Posterior cingulate gyrus (tissue), 11 donors: ENCODE measurements around the gene BAIAP2L2.
"Not testable (repeated sequence)": the region's sequence is repeated elsewhere in the genome, so short reads cannot be mapped to it uniquely, and the experiment has no call there.

Experiments used
- DNase-seq, 10 donors: peaks; one replicate each; pipeline versions ENCODE4 v3.0.0 to v3.0.0-alpha.2; 2020 to 2021; ENCODE audit warnings: mixed read lengths in 3 of 10
- intact Hi-C: fragments of 100-400 bp; cut with DNase I; formaldehyde crosslinking; loops from one replicate; pipeline ENCODE4 v1.15.1; 2023

BAIAP2L2 gene

DNA sequence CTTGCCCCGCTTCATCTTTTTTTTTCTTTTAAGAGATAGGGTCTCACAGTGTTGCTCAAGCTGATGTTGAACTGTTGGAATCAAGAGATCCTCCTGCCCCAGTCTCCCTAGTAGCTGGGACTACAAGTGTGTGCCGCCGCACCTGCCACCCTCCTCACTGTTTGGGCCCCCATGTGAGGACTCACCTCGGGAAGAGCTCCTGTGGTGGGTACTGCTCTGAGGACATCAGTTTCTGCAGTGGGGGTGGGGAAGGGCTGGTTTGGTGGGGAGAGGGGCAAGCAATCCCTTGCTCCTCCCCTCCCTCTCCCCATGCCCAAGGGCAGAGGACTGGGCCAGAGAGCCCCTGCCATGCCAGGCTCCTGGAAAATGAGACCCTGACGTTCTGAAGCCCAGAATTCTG, 25.0 kb downstream of the BAIAP2L2 start:
- peak in 2 of 10 donors; percentile 42 to 54 for DNase-seq
- intact Hi-C loops: no loop called here

DNA sequence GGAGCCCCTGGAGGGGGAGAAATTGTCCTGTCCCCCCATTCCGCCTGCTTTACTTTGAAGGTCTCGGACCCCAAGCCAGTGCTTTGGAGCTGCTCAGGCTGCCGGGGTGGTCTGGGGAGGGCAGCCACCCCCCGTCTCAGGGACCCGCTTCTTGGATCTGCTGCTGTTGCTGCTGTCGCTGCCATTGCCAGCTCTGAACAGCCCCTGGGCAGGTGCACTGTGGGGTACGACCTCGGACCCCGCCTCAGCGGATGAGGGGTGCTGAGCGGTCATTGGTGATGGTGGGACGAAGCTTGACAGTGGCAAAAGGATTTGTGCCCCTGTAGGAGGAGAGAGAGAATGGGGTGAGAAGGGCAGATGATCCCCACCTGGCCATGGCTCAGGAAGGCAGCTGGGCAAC, 25.4 kb downstream of the BAIAP2L2 start:
- peak in 2 of 10 donors; percentile 46 to 71 for DNase-seq
- intact Hi-C loops: no loop called here

DNA sequence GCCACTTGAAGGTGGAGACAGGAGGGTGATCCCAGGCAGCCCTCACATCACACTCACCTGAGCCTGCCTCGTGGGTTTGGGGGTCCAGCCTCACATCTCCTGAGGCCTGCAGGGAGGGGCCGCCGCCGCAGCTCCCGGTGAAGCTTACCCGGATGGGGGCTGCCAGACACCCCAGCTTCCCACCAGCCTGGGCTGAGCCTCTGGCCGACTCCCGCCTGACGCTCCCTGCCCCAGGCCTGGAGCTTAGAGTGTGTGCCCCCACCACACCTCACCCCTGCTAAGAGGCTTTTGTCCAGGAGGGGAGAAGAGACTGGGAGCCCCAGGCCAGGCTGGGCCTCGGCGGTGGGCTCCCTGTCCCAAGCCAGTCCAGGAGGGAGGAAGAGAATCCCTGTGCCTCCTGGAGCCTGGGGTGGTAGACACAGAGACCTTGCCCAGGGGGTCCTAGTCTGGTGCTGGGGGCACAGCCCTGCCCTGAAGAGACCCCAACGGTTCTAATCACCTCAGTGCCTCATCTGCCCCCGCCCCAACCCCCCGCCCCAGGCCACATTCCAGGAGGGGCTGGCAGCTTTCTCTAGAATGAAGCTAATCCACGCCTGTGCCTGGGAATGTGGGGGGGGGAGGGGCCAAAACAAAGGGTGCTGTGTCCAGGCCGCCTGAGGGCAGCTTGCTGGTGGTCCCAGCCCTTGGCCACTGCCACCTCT, 26.4 kb downstream of the BAIAP2L2 start, which contains the start of gene SLC16A8:
SLC16A8 (minus strand) TSS at position 254 of the 701 bp plus-strand sequence. CDS start 1,311 bp downstream, outside the sequence.
- DNase-seq: peak in 3 of 10 donors; percentile 63 to 77 (median 66)
- intact Hi-C loops: no loop called here

DNA sequence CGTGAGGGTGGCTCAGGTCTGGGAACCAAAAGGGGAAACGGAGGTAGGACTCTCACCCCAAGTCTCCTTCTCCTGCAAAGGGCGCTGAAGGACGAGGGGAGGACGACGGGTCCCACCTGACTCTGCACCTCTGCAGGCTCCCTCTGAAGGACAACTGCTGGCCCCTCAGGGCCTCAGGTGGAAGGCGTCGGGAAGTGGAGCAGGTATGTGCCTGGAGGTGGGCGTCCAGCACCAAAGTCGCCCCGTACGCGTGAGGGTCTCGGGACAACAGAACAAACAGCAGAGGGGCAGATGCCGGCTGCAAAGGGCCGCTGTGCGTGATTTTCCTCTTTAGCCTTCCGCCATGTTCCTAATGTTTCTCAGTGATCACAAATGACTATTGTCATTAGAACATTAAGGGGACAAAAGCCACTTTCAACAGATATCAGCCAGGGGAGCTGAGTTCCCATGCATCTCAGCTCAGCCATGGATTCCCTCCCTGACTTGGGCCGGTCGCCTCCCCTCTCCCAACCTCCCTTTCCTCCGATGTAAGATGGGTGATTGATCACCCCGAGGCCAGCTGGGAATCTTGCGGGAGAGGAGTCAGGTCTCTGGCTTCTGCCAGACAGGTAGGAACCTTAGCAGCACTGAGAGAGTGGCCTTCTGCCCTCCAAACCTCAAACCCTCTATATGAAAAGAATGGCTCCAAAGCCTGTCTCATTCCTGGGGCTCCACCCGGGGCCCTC, 27.3 kb downstream of the BAIAP2L2 start:
- peak in 2 of 10 donors; percentile 42 to 75 for DNase-seq
- intact Hi-C loops: no loop called here

DNA sequence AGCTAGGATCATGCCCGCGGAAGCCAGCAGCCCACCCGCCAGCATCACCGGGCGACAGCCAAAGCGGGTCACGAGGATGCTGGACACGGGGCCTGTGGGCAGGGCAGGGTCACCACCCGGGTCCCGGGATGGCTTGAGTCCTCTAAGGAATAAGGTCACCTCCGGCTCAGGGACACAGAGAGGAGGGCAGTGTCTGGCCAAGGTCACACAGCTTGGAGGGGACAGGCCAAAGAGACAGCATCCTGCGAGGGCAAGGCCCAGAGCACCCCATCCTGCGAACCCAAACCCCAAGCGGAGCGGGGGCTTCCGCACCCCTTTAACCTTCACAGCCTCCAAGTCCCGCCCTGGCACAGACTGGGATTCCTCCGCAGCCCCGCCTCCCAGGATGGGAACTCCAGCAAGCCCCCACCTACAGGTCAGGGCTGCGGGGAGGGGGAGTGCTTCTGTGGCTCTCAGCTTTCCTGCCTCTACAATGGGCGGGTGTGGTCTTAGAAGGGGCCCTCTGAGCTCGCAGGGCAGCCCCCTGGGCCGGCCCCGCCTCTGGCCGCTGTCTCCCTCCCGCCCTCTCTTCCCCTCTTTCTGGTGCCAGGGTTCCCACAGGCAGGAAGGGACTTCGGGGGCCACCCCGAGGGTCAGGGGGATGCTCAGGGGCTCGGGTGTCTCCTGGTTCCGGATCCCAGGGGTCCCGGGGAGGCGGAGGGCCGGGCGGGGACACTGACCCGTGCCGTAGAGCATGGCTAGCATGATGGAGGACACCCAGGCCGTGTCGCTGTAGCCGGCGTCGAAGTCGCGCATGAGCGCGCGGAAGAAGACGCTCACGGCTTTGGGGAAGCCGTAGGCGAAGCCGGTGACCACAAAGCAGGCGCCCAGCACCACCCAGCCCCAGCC, 28.3 kb downstream of the BAIAP2L2 start:
- DNase-seq: peak in 2 of 10 donors; percentile 61 to 85
- intact Hi-C loops: no loop called here

DNA sequence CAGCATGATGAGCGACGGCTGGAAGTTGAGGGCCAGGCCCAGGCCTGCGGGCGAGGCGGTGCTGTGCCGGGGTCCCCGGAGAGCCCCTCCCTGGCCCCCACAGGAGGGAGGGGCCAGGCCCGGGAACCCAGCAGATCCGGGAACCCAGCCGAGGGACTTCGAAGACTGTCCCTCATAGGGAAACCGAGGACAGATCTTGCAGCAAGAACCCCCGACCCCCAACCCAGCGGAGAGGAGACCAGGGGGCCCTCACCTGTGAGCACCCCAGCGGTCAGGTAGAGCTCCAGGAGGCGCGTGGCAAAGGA, 28.9 kb downstream of the BAIAP2L2 start:
- DNase-seq: peak in 1 of 10 donors; percentile 87
- intact Hi-C loops: no loop called here

DNA sequence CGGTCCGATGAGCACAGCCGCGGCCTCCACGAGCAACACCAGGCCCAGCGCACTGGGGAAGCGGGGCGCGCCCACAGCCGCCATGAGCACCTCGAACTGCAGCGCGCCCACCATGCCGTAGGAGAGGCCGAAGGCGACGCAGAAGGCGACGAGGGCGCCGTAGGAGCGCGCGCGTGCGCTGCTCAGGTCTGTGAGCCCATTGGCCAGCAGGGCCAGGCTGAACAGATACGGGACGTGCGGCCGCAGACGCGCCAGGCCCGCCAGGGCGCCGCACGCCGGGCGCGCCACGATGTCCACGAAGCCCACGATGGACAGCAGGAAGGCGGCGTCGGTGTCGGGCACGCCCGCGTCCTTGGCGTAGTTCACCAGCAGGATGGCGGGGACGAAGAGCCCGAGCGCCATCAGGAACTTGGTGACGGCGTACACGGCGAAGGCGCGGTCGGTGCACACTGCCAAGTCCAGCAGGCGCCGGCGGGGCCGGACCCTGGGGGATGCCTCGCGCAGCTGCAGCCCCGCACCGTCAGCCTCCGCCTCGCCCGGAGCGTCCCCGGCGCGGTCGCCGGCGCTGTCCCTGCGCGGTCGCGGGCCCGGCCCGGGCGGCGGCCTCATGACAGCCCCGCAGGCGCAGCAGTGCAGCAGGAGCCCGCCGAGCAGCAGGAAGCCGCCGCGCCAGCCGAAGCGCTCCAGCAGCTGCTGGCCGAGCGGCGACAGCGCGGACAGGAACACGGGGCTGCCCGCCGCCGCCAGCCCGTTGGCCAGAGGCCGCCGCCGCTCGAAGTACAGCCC, 29.4 kb downstream of the BAIAP2L2 start:
- peak in 3 of 10 donors; percentile 51 to 92 (median 81) for DNase-seq
- intact Hi-C loops: no loop called here

DNA sequence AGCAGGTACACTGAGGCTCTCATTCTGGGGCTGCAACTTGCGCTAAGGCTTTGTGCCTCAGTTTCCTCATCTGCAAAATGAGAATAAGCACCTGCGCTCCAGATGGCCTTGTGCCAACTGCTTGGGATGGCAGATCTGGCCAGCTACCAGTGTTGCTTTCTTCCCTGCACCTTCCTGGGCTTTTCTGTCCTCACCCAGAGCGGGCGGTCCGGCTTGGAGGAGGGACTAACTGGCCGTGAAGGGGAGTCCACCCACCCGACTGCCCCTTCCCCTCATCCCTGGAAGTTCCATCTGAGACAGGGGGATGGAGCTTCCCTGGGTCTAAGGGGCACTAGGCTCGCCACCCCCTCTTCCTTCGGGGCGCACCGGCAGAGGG, 30.0 kb downstream of the BAIAP2L2 start:
- intact Hi-C loops: no loop called here
- DNase-seq: peak in 2 of 10 donors; percentile 59 to 64

DNA sequence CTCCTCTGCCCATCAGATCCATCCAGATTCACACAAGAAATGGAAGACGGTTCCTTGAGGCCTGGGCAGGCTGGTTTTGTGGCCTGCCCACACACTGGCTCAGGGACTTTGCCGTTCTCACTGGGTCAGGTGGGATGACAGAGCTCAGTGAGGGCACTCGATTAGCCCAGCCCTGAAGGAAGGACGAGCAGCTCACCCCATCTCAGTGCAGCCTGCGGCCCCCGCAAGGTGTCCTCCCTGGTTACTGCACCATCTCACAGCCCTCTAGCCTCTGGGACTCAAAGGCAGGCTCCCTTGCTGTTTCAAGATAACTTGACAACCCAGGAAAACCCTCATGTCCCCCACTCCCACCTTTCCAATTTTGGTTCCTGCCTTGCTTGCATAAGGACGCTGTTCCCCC, 30.7 kb downstream of the BAIAP2L2 start:
- intact Hi-C loops: no loop called here

DNA sequence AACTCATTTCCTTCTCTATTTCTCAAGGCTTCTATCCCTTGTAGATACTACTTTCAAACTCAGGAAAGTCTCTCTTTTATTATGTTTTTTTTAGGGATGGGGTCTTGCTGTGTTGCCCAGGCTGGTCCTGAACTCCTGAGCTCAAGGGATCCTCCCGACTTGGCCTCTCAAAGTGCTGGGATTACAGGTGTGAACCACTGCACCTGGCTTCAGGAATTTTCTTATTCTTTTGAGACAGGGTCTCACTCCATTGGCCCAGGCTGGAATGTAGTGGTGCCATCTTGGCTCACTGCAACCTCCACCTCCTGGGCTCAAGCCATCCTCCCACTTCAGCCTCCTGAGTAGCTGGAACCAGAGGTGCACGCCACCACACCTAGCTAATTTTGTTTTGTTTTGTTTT, 31.3 kb downstream of the BAIAP2L2 start:
- intact Hi-C loops: not testable (repeated sequence)
- DNase-seq: peak in 2 of 10 donors; percentile 14 to 43

More for the DNA sequence above, 30.7 kb downstream of the BAIAP2L2 start:
- peak in 2 of 10 donors; percentile 44 to 55 for DNase-seq

DNA sequence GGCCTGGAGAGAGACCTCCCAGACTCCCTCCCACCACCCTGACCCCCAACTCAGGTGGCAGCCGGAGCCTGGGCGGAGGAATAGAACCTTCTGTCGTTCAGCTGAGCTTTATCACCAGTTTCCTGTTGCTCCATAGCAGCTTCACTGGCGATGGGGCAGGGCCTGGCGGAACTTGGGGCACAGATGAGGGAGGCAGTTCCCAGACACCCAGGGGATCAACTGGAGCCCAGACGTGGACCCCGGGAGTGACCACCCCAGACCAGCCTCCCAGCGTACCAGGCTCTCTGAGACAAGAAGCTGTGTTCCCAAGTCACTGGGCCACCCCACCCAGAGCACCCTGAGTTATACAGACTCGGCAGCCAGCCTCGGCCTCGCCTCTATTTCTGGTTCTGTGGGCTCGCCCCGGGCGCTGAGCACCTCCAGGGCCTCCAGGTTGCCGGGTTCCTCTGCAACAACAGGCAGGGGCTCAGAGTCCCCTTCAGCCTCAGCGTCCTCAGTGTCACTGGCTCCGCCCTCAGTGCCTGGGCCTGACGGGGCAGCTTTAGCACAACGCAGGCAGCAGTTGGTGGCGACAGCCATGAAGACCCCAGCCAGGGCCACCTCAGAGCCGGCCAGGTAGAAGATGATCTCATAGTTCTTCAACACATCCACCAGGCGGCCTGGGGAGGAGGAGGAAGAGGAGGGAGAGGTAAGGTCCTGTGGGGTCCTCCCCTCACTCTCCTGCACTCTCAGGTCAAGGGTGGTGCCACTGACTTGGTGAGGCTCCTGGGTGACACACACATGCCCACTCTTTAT, 32.2 kb downstream of the BAIAP2L2 start:
- intact Hi-C loops: no loop called here
- peak in 2 of 10 donors; percentile 62 to 79 for DNase-seq

DNA sequence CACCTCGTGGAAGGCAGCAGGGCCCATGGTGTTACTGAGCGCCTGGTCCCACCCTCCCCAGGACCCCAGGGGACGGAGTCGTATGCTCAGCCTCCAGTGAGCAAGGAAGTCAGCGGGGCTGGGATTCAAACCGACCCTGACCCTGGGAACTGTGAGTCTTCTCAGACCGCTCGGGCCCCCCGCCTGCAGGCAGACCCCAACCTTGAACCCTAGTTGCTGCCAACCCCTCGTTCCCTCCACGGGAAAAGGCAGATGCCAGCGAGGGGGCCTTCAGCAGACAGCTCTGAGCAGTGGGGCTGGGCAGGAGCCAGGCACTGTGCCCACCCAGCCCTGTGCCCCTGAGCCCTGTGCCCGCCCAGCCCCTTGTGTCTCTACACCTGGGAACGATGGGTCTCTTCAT, 32.9 kb downstream of the BAIAP2L2 start:
- peak in 1 of 10 donors; percentile 74 for DNase-seq
- intact Hi-C loops: no loop called here

DNA sequence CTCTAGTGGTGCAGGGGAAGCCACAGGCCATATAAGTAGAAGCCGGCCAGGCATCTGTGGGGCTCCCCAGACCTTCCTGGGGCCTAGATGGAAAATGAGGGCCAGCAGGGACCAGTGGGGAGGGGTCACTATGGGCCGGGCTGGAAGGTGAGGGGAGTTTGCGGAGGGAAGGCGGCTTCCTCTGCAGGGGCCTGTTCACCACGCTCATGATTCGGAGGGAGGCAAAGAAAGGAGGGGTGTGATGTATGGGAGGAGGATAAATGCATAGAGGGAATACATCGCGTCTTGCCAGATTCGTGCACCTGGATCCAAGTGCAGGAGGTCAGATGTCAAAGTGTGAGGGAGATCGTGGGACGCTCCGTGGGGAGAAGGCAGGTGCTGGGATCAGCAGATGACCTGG, 33.4 kb downstream of the BAIAP2L2 start:
- intact Hi-C loops: no loop called here
- DNase-seq: peak in 2 of 10 donors; percentile 55 to 66

DNA sequence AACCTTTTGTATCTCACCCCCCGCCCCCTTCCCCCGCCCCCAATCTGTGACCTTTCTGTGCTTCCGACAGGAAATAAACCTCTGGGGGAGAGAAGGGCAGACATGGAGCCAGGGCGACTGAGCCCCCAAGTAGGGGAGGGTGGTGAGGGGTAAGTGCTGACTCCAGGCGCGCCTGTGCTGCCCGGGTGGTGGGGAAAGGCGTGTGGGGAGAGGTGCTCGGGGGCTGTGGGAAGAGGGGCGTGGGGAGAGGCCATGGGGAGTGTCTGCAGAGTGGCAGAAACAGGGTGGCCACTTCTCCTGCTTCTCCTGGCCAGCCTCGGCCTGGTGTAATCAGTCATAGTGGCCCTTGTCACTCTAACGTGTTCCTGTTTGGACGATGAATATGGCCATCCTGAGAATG, 34.5 kb downstream of the BAIAP2L2 start:
- peak in 2 of 10 donors; percentile 54 to 55 for DNase-seq
- intact Hi-C loops: no loop called here

DNA sequence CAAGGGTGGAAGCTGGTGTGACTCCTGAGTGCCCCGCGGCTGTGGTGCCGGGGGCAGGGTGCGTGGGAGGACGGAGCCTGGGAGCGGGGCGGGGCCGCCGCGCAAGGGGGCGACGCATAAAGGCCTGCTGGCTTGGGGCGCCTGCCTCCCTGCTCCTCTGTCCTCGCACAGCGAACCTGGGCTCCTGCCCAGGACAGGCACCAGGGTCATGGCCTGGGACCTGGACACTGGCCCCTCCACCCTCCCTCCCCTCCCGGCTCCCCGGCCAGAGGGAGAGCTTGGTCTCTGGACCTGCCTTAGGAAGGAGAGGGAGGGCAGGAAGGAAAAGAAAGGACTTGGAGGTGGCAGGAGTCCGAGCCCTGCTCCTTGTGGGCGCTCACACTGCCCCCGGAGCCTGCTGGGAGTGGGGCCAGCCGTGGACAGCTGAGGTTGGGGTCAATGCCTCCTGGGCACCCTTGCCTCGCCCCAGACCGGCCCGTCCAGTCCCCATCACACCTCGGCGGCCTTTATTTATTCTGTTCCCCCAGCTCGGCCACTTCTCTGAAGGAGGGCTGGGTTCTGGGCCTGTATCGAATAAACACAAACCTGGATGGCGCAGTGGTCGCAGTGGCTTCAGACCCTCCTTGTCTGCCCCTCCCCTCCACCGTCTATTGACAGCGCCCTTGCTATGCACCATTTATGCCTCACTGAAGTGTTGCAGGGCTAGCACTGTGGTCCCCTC, 35.2 kb downstream of the BAIAP2L2 start:
- peak in 3 of 10 donors; percentile 52 to 70 (median 68) for DNase-seq
- intact Hi-C loops: no loop called here

DNA sequence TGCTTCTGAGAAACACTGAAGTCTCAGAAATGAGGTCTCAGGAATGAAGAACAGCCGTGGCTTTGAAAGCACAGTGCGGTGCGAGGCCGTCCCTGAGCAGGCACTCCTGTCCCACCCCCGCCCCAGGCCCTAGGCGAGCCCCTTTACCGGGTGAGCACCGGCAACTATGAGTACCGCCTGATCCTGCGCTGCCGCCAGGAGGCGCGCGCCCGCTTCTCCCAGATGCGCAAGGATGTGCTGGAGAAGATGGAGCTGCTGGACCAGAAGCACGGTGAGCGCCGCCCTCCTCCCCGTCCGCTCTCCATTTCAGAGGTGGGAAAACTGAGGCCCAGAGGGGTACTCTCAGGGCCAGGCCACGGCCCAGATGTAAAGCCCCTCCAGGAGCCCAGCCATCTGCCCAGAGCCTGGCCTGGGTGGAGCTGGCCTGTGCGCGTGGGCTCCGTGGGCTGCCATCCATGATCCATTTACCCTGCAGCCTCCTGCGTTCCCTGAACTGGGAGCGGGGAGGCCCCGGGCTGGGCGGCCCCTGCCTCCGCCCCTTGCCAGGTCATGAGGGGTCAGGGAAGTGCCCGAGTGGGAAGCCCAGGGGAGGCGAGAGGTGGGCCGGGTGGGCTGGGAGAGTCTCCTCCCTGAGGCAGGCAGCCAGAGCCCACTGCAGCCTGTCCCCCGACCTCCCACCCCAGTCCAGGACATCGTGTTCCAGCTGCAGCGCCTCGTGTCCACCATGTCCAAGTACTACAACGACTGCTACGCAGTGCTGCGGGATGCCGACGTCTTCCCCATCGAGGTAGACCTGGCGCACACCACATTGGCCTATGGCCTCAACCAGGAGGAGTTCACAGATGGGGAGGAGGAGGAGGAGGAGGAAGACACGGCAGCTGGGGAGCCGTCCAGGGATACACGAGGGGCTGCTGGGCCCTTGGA, 36.0 kb downstream of the BAIAP2L2 start:
- intact Hi-C loops: no loop called here
- DNase-seq: peak in 7 of 10 donors; percentile 58 to 95 (median 73)
